Stimulated activated CD4-positive, alpha-beta T cell treated with anti-CD3 and anti-CD28 coated beads, TNF-alpha, amount 100 ng/mL, for 24 hours (primary cell): ENCODE data around the gene FAM53B.

Source experiments
- DNase-seq, 3 experiments: peaks; one replicate each; pipeline ENCODE4 v3.0.0-alpha.2; 2020; ENCODE audit warnings: low read depth in 3 of 3

The FAM53B gene

DNA sequence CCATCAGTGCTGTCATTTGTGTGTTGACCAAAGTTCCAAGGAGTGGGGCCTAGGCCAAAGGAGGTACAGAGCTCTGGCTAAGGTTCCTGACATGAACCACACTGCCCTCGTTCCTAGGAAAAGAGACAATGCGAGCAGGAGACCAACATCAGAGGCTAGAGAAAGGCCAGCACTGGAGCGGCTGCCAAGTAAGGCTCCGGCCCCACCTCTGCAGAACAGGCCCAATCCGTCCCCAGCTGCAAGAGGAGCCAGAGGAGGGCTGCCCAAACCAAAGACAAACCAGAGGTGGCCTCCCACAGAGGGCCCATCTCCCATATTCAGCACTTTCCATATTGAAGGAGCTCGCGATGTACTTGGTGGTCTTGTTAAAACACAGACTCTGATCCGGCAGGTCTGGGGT lies 81.0 kb downstream of the FAM53B start:
- no peak for DNase-seq

DNA sequence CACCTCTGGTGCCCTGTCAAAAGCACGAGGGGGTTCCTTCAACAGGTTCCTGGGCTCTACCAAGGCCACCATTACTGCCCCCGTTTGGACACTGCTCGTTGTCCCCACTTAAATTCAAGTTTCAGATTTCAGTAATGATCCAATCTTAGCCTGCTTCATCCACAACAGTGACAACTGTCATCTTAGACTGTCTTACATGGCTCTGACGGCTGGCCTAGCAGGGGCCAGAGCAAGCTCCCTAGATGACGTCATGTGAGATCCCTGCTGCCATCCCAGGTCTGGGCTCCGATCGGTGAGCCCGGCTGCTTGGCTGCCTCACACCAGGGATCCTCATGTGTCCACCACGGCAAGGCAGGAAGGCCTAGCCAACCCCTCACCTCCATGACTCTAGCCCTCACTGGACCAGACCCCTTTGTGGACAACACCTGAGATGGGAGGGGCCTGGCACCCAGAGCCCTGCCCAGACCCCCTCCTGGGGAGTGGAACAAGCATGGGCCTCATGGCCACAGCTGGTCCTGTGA lies 82.5 kb downstream of the FAM53B start:
- DNase-seq = no peak

- no peak for DNase-seq
Observed at GRCh38 chr10:124660404-124661125, 83.6 kb downstream of the FAM53B start.

DNA sequence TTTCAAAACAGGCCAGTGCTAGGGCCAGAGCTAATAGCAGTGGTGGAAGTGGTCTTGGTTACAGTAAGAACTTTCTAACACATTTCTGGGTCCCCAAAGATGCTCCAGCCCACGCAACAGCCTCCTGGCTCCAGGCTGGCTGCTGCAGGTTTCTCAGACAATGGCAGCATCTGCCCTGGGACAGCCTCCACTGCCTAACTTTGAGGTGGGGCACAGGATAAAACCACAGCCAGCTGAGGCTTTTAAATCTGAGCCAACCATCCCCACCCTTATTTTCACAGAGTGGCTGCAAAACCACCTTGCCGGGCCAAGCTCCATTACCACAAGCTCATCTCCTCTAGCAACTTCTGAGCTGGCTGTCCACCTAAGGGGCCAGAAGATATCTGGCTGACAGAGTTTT lies 84.8 kb downstream of the FAM53B start:
- no peak for DNase-seq

- no peak for DNase-seq
Observed at GRCh38 chr10:124658591-124659242, 85.5 kb downstream of the FAM53B start.

- DNase-seq = no peak
Observed at GRCh38 chr10:124657806-124658205, 86.4 kb downstream of the FAM53B start.

DNA sequence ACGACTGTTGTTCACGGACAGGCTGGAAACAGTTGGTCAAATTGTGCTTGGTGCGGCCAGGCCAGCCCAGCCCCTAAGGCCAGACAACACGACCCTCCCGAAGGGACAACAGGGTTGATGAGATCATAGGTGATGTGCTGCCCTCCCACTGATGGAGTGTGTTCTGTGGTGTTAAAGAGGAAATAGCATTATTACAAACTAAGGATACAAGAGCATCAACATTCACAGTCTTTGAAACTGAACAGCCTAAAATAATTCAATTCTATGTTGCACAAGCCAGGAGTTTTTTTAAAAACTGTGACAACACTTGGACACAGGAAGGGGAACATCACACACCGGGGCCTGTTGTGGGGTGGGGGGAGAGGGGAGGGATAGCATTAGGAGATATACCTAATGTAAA lies 87.6 kb downstream of the FAM53B start:
- DNase-seq = no peak

DNA sequence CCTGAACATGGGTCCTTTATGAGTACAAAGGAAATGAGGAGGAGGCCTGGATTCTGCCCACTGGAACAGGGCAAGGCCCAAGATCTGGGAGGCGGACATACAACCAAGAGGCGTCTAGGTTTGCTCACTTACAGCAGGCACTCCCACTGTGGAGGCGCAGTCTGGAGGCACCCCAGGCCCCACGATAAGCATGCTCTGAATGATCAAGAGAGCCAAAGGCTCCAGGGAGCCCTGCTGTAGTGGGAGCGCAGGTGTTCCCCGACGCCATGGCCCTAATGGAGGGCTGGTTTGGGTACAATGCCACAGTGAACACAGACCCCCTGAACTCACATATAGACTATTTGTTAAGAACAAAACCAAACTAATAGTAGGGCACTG lies 88.1 kb downstream of the FAM53B start:
- no peak for DNase-seq

DNA sequence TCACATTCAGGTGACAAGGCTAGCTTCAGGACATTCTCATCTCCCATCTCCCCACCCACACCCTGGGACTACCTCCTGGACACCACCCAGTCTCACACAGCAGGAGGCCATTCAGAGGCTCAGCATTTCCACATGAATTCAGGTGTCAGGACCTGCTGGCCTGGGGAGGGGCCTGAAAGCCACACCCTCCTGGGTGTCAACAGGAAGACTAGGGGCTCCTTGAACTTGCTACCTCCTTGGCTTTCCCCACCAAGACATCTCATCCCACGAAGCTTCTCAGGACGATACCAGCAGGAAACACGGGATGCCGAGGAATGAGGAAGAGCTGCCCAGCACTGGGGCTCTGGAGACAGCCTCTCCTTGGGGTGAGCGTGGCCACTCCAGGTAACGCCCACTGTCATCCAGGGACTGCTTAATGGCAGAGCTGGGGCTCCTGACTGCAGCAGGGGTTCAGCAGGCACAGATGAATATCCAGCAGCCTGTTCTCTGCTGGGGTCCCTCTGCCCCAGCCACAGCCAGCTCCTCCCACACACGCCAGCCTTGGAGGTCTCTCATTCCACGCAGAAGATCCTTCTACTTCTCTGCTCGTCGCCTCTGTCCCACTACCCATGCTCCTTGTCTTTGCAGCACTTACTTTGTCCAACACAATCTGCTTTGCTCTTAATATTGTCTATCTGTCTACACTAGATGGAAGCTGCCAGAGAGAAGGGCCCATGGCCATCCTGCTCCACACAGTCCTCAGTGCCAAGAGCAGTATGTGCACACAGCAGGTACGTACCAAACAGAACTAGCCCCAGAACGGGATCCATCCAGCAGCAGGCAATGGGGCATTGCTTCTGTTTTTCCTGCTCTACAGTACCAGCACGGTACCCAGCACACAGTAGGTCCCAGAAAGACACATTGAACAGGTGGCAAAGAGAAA lies 88.7 kb downstream of the FAM53B start:
- no peak for DNase-seq

DNA sequence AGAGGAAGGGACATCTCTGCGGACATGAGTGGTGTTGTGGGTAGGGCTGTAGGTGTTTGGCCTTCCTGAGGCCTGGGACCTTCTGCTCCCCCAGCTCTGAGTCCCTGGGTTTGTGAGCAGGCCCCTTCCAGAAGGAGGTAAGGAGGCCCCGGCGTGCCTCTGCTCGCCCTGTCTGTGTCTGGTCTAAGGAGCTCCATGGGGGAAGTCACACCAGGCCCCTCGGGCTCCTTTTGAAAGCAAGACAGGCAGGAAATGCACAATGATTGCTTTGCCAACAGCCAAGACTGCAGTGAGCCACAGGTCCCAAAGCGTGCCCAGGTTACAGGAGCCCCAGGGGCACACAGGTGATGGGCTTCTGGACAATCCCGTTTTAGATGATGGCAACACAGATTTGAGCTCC lies 89.5 kb downstream of the FAM53B start:
- no peak for DNase-seq

DNA sequence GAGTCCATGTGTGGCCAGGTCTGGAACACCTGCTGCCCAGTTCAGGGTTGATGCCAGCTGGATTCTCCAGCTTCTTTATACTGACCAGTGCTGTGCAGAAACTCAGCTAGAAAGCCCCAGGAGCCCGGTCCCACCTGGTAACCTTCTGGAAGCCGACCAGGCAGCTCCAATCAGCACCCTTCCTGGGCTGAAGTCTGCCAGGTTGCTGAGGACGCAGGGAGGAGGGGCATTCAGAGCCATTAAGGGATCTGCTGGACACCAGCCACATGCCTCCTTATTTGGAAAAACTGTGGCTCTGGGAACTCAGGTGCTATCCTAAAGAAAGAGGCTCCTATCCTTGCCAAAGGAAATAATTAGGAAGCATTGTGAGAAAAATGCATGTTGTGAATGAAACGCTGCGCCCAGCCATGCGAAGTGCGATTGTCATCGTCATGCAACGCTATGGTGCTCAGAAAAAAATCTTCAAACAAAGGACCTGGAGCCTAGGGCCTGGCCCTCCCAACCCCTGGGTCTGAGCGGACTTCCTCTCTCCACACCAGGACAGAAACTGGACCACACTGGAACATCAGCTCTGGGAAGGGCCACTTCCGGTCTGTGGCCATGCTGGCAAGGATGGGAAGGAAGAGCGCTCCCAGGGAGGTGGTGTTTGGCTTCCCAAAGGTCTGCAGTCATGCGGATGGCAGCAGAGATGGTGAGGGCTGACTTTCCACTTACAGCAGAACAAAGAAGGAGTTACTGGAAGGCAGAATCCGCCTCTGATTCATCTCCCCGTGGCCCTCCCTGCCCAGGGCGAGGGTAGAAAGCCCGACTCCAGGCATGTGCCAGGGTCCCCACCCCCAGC lies 90.1 kb downstream of the FAM53B start:
- DNase-seq = no peak

GRCh38 chr10:124653311-124653710 lies 90.9 kb downstream of the FAM53B start:
- DNase-seq = no peak

- no peak for DNase-seq
Observed at GRCh38 chr10:124652701-124653100, 91.5 kb downstream of the FAM53B start.

DNA sequence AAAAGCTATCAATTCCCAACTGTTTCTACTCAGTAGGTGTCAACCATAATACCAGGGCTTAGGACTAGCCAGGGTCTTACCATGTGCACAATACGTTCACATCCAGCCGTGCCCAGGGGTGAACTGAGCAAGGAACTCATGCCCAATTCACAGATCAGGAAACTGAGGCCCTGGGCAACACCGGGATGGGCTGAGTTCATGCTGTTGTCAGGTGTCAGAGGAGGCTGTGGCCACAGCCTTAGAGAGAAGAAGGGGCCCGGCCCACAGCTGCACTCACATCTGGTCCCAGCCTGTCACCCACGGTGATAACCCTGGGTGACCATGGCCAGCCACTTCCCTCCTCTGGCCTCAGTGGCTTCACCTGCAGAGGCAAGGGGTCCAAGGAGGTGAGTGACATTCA lies 92.0 kb downstream of the FAM53B start:
- DNase-seq = no peak

DNA sequence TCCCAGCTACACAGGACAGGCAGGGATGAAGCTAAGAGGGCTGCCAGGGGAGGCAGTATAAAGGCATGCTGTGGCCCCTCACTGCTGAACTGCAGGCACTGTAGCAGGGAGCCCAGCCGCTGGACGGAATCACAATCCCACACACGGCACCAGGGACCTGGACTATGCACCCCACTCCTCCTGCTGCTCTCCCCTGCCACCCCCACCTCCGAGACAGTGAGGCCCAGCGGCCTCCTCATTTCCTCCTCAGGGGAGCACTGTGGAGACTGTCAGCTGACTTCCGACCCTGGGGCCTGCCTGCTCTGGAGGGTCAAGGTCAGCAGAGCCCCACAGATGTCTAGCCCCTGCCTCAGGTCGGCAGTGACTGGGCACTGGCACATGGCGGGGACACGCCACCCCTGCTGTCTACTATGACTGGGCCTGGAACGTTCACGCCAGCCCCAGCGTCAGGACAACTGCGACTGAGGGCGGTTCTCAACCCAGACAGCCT lies 92.7 kb downstream of the FAM53B start:
- DNase-seq = no peak

DNA sequence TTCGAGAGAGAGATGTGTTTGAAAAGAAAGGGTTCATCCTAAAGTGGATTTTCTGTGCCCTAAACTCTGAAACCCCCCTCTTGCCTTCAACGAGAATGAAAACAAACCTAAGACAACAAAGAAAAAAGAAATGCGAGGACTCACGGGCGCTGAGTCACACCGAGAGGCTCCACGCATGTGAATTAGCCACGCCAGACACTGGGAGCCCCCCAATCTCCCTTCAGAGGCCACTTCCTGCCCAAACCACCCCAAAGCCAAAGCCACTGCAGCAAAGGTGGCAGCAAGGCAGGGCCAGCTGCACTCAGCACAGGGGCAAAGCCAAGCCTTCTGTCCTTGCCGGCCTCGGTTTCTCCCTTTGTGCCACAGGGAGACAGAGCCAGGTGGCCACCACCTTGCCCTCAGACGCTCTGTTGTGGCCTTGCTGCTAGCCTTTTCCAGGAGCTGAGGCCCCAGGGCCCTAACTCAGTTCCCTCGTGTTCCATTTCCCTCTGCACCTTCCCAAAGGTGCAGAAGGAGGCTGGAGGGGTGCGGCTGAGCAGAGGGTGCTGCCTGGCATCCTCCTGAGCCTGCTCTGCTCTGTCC lies 93.3 kb downstream of the FAM53B start:
- DNase-seq = peak; percentile 30 to 57 (median 34)

DNA sequence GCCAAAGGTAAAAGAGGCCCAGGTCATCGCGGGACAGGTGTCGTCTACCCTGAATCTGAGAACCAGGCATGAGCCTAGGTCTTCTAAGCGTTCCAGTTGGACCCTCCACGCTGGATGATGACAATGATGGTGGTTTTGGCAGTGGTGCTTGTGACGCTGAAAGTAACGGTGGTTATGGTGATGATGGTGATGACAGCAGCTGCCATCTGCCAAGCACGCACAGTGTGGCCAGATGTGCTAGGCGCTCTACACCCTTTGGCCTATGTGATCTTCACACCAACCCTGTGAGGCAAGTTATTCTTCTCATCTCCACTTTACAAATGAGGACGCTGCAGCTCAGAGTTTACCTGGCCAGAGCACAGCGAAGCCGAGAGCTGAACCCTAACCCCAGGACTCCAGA lies 93.9 kb downstream of the FAM53B start:
- no peak for DNase-seq

- no peak for DNase-seq
Observed at GRCh38 chr10:124649214-124649613, 95.0 kb downstream of the FAM53B start.

DNA sequence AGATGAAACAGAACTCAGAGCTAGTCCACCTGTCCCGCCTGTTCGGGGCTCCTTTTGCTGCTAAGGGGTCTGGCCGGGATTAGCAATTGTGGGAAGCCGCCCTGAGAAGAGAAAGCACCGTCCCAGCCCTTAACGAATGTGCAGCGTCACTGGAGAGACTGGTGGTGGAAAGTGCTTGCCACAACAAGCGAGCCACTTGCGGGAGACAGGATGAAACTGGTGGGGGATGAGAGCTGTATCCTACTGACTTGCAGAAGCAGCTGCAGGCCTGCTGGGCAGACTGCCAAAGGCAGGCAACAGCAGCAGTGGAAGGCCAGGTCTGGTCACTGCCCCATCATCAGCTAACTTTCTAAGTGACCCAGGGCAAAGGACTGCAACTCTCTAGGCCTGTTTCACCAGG lies 95.4 kb downstream of the FAM53B start:
- DNase-seq = peak; percentile 25 to 53 (median 28)

DNA sequence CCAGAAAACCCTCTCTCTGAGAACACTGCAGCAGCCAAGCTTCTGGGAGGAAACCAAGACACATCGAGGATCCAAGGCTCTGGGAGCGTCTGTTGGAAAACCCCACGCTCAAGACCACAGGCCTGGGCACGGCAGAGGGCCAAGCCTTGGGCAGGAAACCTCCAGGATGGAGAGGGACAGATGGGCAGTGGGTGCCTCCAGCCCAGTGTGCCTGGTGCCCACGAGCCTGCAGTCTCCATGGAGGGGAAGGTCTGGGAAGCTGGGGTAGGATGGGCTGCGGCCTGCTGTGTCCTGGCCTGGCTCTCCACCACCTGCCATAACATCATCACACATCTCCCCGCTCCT lies 96.1 kb downstream of the FAM53B start:
- DNase-seq = no peak
